ENCODE data around the gene SYNPO2. TPM values are rescaled to one million over a fixed set of nuclear protein-coding genes. Genes with fewer than 3 reads are reported as not detected.

SYNPO2 gene
- total RNA-seq, 1 experiment from 2014 or later: 0.93 TPM

DNA sequence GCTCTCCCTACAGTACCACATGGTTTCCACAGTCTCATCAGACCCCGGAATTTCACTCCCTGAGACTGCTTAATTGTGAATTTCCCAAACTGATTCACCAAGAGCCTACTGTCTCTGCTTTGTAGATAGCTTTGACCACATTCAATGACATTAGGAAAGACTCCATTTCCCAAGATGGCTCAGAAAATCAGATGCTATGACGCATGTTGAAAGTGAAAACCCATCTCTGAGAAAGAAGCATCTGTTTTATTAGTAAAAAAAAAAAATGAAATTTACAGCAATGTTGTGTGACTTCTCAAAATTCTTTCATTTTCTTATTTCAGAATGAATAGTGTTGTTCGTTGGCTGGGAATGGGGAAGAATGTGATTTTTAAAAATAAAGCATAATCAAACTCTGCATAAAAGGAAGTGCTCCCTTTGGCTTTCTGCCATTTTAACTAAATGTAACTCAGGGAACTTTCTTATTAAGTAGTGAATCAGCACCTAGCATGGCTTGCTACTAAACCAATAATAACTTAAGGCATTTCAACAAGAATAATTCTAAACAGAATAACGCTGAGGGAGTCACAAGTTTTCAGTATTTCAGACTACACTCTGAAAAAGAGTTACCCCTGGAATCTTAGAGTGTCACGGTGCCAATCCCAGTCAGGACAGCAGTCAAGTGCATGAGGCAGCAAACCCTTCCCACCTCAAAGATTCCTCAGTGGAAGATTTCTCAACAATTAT is 149.6 kb downstream of the SYNPO2 start:
- Histone ChIP-seq H3K27ac (ENCODE audit: low read depth, low read length) (no peak overlapping the region), H3K9me3 (ENCODE audit: control insufficient read depth in 1 of 2, insufficient read depth in 1 of 2, low read depth in 1 of 2, low read length in 2 of 2) (no peaks in the 10 kb centered on the region), H3K9ac (ENCODE audit: low read length) (no peak overlapping the region), H3K79me2 (ENCODE audit: insufficient read depth, low read length) (no peaks in the 10 kb centered on the region), H2AFZ (ENCODE audit: low read depth, low read length, poor library complexity, severe bottlenecking) (no peak overlapping the region), H3K27me3 (ENCODE audit: insufficient read depth, low read length) (no peaks in the 10 kb centered on the region), H3K4me2 (ENCODE audit: low read length) (no peak overlapping the region), H4K20me1 (ENCODE audit: insufficient read depth) (no peaks in the 10 kb centered on the region), H3K9me2 (ENCODE audit: insufficient read depth) (no peaks in the 10 kb centered on the region), H3K4me1 (ENCODE audit: control insufficient read depth in 1 of 2, insufficient read depth in 2 of 2, low read length in 2 of 2) (peaks cover 0 to 6% of the 10 kb centered on the region in 2 experiments; a peak in 1 of 4 replicates), H3K36me3 (ENCODE audit: control insufficient read depth in 1 of 2, insufficient read depth in 2 of 2, low read length in 2 of 2) (no peaks in the 10 kb centered on the region), H3K4me3 (replicated peaks in 1 of 2; ENCODE audit: low read depth in 1 of 2, low read length in 2 of 2) (no peak overlapping the region)
- intact Hi-C loops (cut with micrococcal nuclease): no loop called here
- no TSS peak for BruUV-seq (replicated peaks)
- POLR2A ChIA-PET: no interaction called here
- DNase-seq (ENCODE audit: low read depth, low spot score) (no peak), ATAC-seq (no peak)
- RAD21 ChIA-PET (ENCODE audit: low non-redundant PET in 1 of 2, low total read pairs in 2 of 2, uncharacterized antibody in 2 of 2, unreplicated experiment in 2 of 2): interaction anchor here in 1 of 2 experiments (0.7 kb wide), 1 partner anchor 632 kb away, joined by 4 read pairs; no protein-coding TSS in a partner anchor
- CTCF ChIA-PET: no interaction called here
- TF ChIP-seq ZFX (IDR thresholded peaks at IDR 0.05): no peak
- TF ChIP-seq EZH2 (IDR thresholded peaks at IDR 0.05): no peak
- TF ChIP-seq POLR2A (IDR thresholded peaks at IDR 0.05; ENCODE audit: borderline replicate concordance, extremely low read depth, insufficient read depth, insufficient read length): no peak
- no peak for TF ChIP-seq ZNF274 (IDR thresholded peaks at IDR 0.05; ENCODE audit: low read depth, low read length)
- TF ChIP-seq FOSL1 (IDR thresholded peaks at IDR 0.05; ENCODE audit: low read depth): no peak
- no peak for TF ChIP-seq CEBPB (IDR thresholded peaks at IDR 0.05; ENCODE audit: low read depth)
- no peak for TF ChIP-seq SRF (IDR thresholded peaks at IDR 0.05; ENCODE audit: low read depth)
- TF ChIP-seq EGR1 (IDR thresholded peaks at IDR 0.05; ENCODE audit: low read depth): no peak
- no peak for TF ChIP-seq YY1 (IDR thresholded peaks at IDR 0.05; ENCODE audit: extremely low read depth, insufficient replicate concordance, low read depth, low read length)
- TF ChIP-seq, protein P1, sequence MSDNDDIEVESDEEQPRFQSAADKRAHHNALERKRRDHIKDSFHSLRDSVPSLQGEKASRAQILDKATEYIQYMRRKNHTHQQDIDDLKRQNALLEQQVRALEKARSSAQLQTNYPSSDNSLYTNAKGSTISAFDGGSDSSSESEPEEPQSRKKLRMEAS (IDR thresholded peaks at IDR 0.05): no peak
- TF ChIP-seq TCF7L2 (IDR thresholded peaks at IDR 0.05; ENCODE audit: borderline replicate concordance, extremely low read depth, insufficient read depth, insufficient read length): no peak
- TF ChIP-seq ELF1 (IDR thresholded peaks at IDR 0.05; ENCODE audit: borderline replicate concordance, low read depth): no peak
- no peak for TF ChIP-seq CBX3 (IDR thresholded peaks at IDR 0.05; ENCODE audit: low read depth)
- TF ChIP-seq EZH2phosphoT487 (IDR thresholded peaks at IDR 0.05; ENCODE audit: borderline replicate concordance): no peak
- TF ChIP-seq SP1 (IDR thresholded peaks at IDR 0.05; ENCODE audit: low read depth): no peak
- no peak for TF ChIP-seq RAD21 (IDR thresholded peaks at IDR 0.05; ENCODE audit: low read depth)
